ENCODE measurements around the gene ABHD17C. TPM values are rescaled to one million over a fixed set of nuclear protein-coding genes. Genes with fewer than 3 reads are reported as not detected.

The ABHD17C gene
- total and polyA plus RNA-seq, 2 donors (not counting 3 experiments of a cell fraction or from before 2014, with no cell fraction given): 5.9 to 10.9 TPM

DNA sequence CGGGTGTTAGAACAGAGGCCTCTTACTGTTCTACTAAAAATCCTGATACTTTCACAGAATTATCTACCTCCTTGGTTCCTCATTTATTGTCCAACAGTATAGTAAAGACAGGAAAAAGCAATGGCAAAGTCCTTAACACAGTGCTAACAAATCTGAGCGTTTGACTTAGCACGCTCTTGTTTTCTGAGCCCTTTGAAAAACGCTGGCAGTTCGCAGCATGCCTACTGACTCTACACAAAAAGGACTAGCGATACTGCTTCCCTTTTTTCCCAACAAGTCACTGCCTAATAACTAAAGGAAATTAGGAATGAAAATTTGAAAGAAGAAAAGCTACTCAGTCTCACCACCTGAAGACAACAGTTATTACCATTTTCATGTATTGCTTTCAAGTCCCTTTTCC, 49.3 kb downstream of the ABHD17C start:
- Histone ChIP-seq H3K9me3 (replicated peaks; ENCODE audit: control insufficient read depth, insufficient read depth, low read length) (no peaks in the 10 kb centered on the region), H3K27ac (ENCODE audit: insufficient read depth, low read depth, low read length) (no peak overlapping the region), H3K4me3 (replicated peaks in 1 of 3; ENCODE audit: insufficient read depth in 1 of 3, low read depth in 1 of 3, low read length in 3 of 3) (no peak overlapping the region), H3K27me3 (ENCODE audit: control insufficient read depth in 2 of 2, insufficient read depth in 2 of 2, low read length in 2 of 2) (no peaks in the 10 kb centered on the region), H3K4me1 (ENCODE audit: control insufficient read depth, extremely low read depth, insufficient read depth, low read length) (no peaks in the 10 kb centered on the region), H3K9me1 (replicated peaks; ENCODE audit: control insufficient read depth, extremely low read depth, insufficient read depth, low read length) (no peaks in the 10 kb centered on the region), H3K36me3 (ENCODE audit: control insufficient read depth in 2 of 2, extremely low read depth in 1 of 2, insufficient read depth in 2 of 2, low read length in 2 of 2) (no peaks in the 10 kb centered on the region), H3K79me2 (ENCODE audit: control insufficient read depth, insufficient read depth, low read length) (peaks cover 9% of the 10 kb centered on the region), H3K9ac (replicated peaks; ENCODE audit: extremely low read depth, insufficient read depth, low read length) (no peak overlapping the region), H2AFZ (ENCODE audit: low read depth, low read length) (no peak overlapping the region), H4K20me1 (replicated peaks; ENCODE audit: control insufficient read depth, extremely low read depth, insufficient read depth, low read length) (no peaks in the 10 kb centered on the region), H3K4me2 (ENCODE audit: insufficient read depth, low read length) (no peak overlapping the region)
- FAIRE-seq (peak; percentile 8), DNase-seq (ENCODE audit: low read depth, low spot score) (no peak)
- CTCF ChIA-PET: interaction anchor here (0.7 to 1.8 kb wide), 2 partner anchors 32 to 176 kb away, joined by 3 to 7 read pairs; no protein-coding TSS in a partner anchor
- dilution Hi-C loops (cut with MboI; ENCODE audit: extremely low pct_ligation_motif_present, low sequenced_read_pairs) (no loop called here), intact Hi-C loops (cut with micrococcal nuclease) (no loop called here)
- TF ChIP-seq POLR2A (IDR thresholded peaks at IDR 0.05; ENCODE audit: low read depth, low read length): no peak
- TF ChIP-seq, protein P1, sequence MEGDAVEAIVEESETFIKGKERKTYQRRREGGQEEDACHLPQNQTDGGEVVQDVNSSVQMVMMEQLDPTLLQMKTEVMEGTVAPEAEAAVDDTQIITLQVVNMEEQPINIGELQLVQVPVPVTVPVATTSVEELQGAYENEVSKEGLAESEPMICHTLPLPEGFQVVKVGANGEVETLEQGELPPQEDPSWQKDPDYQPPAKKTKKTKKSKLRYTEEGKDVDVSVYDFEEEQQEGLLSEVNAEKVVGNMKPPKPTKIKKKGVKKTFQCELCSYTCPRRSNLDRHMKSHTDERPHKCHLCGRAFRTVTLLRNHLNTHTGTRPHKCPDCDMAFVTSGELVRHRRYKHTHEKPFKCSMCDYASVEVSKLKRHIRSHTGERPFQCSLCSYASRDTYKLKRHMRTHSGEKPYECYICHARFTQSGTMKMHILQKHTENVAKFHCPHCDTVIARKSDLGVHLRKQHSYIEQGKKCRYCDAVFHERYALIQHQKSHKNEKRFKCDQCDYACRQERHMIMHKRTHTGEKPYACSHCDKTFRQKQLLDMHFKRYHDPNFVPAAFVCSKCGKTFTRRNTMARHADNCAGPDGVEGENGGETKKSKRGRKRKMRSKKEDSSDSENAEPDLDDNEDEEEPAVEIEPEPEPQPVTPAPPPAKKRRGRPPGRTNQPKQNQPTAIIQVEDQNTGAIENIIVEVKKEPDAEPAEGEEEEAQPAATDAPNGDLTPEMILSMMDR (IDR thresholded peaks at IDR 0.05; ENCODE audit: extremely low read depth in 1 of 2, insufficient read depth in 1 of 2, low read depth in 1 of 2, low read length in 2 of 2): no peak
- TF ChIP-seq MYC (IDR thresholded peaks at IDR 0.05; ENCODE audit: low read depth, low read length): no peak
- no peak for TF ChIP-seq JUN (IDR thresholded peaks at IDR 0.05; ENCODE audit: borderline replicate concordance, insufficient read depth, insufficient read length, low read depth)
- TF ChIP-seq MAX (IDR thresholded peaks at IDR 0.05; ENCODE audit: insufficient read depth, insufficient read length): no peak
- TF ChIP-seq POLR2AphosphoS5 (IDR thresholded peaks at IDR 0.05; ENCODE audit: insufficient read depth, low read depth, low read length): no peak
- no peak for TF ChIP-seq GATA2 (IDR thresholded peaks at IDR 0.05; ENCODE audit: insufficient read depth, insufficient read length, low read depth, low read length)
- TF ChIP-seq EZH2 (IDR thresholded peaks at IDR 0.05; ENCODE audit: borderline replicate concordance, low read depth, low read length, severe bottlenecking): no peak
- POLR2A ChIA-PET: no interaction called here
- BruUV-seq (replicated peaks): no TSS peak

Data from endothelial cell of umbilical vein (primary cell).